COLO668 (cell line): Measurements from ENCODE around the gene MKRN2OS.
"Not testable (repeated sequence)": the region's sequence is repeated elsewhere in the genome, so short reads cannot be mapped to it uniquely, and the experiment has no call there.

Experiments used
- DNase-seq: peaks from one replicate; lab custom pipeline; 2025; ENCODE audit not compliant: unreplicated experiment; lab: John Stamatoyannopoulos, UW

The MKRN2OS gene

GRCh38 chr3:12562451-12562850, 17.2 kb upstream of the MKRN2OS start:
- DNase-seq, result no peak

- DNase-seq, result no peak
Measured at GRCh38 chr3:12561397-12561796, 16.1 kb upstream of the MKRN2OS start.

DNA sequence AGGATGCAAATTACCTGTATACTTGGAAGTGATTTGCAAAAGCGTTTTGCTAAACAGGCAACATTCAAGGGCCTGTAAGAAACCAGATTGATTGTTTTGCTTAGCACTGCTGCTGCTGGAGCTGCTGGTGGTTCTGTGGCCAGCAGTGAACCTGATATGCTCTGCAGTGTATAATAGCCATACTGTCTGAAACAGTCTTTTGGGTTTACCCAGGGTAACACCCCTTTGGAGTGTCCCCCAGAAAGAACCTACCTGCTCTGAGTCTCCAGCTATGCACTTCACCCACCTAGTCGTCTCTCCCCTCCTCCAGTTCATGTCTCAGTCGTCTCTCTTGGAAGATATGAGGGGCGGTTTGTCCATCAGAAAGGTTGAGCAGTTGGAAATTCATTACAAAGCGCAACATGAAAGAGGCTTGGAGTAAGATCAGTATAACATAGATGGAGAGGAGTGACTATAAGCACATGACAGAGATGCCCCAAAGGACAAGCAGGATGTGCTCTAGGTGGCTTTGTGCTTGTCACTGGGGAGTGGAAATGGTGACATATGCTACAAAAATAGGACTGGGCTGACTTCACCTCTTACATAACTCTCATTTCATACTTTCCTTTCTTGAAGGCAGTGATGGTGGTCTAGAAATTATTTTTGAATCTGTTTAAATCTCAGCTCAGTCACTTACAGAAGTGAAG, 15.3 kb upstream of the MKRN2OS start:
- no peak for DNase-seq

DNA sequence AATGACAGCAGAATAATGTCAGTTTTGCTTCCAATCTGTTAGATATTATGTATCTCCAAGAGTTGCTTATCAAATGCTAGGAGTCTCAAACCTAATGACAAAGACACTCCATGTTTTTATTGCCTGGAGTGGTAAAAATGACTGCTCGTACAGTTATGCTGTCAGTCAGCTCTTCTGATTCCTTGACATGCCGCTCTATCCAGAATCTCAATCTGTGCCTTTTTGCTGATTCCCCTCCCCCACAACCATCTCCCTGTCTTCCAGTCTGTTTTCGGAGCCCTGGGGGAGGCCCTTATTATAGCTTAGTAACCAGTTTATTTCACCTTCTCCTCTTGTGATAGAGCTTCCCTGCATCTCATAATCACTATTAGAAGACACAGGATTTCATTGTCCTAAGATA, 14.2 kb upstream of the MKRN2OS start:
- DNase-seq, result no peak

DNA sequence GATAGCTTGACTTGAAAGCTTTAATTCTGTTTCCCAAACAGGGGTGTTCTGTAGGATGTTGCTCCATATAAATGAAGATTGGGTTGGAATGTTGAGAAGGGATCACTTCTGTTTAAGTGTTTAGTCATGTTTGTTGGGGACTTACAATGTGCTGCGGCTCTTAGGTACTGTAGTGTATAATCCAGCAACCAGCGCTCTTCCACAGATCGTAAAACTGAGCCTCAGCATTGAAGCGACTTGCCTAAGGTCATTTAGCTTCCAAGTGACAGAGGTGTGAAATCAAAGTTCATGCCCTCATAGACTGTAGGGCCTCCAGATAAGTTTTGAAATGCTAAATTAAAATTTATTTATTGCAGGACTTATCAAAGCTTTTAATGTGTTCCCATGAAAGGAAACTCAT, 13.4 kb upstream of the MKRN2OS start:
- DNase-seq, result no peak

DNA sequence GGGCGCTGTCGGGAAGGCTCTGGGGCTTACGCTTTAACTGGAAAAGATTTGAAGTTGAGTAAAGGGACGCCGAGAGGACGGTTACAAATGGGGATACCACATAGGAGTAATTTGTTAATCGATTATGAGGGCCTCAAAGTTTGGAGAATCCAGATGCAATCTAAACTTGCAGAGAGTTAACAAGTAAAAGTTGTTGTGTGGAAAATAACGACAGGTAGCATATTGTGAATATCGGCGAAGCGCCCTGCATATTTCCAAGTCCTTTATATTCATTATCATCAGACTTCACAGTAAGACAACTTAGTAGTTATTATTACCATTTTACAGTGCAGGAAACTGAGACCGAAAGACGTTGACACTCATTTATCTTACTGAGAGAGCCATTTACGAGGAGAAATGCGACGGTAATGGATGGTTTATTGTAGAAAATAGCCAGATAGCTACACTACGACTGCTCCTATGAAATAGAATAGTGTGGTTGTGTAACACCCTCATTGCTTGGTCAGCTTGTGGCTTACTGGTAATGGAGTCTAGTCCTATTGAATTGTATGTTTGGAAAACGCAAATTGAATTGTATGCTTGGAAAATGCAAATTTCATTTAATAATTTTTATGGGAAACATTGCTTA, 12.3 kb upstream of the MKRN2OS start:
- no peak for DNase-seq

DNA sequence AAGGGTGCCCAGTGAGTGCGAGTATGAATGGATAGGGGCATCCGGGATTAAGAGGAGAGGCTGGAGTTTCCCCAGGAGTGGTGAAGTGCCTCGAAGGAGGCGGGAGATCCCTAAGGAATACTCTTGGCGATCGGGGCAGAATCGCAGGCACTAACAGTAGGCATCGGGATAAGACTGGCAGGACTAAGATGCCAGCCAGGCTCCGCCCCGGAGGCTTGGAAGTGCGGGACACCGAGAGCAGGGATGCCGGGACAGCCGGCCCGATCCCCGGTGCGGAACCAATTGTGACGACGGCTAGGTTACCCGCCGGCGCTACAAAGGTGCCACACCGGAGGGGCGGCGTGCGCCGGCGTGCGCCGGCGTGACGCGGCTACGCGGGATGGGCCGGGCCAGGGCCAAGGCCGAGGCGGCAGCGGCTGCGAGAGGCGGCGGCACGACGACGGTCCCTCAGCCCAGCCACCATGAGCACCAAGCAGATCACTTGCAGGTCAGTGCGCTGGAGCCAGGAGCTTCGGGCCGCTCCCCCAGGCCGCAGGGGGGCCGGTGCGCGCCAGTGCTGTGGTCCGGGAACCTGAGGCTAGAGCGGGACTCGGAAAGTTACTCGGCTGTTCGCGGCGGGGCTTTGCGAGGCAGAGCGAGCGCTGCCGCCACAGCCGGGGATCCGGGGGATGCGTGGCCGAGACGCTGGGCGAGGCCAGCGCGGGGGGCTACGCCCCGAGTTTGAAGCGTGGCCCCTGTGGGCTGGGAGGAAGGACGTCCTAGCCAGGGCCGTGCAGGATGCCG, 11.6 kb upstream of the MKRN2OS start, which contains the start of gene MKRN2:
TSS of gene MKRN2 (plus strand) at position 398 of the 783 bp plus-strand sequence. CDS start at position 462, 64 bp downstream.
- peak; percentile 86 for DNase-seq

GRCh38 chr3:12556314-12556689, 11.0 kb upstream of the MKRN2OS start:
- DNase-seq, result no peak

DNA sequence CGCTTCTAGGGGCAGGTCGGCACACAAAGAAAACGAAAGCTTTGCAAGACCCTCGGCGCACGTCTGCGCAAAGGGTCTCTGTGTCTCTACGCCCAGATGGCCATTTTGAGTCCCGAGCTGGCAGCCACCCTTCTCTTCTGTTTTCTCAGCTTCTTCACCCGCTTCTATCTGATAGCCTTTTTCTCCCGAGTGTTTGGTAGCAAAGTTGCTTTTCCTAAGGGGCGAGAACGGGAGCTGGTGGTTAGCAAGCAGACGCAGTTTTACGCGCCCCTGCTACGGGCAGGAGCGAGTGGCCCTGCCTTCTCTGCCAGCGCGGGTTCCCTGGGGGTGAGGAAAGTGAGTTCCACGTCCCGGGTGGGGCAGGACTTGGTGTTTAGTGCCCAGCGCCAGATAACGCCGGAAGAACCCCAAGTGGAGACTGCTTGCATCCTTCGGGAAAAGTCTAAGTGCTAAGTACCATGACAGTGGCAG, 8.7 kb upstream of the MKRN2OS start:
- peak; percentile 28 for DNase-seq

- no peak for DNase-seq
Measured at GRCh38 chr3:12549971-12550760, 4.9 kb upstream of the MKRN2OS start.

DNA sequence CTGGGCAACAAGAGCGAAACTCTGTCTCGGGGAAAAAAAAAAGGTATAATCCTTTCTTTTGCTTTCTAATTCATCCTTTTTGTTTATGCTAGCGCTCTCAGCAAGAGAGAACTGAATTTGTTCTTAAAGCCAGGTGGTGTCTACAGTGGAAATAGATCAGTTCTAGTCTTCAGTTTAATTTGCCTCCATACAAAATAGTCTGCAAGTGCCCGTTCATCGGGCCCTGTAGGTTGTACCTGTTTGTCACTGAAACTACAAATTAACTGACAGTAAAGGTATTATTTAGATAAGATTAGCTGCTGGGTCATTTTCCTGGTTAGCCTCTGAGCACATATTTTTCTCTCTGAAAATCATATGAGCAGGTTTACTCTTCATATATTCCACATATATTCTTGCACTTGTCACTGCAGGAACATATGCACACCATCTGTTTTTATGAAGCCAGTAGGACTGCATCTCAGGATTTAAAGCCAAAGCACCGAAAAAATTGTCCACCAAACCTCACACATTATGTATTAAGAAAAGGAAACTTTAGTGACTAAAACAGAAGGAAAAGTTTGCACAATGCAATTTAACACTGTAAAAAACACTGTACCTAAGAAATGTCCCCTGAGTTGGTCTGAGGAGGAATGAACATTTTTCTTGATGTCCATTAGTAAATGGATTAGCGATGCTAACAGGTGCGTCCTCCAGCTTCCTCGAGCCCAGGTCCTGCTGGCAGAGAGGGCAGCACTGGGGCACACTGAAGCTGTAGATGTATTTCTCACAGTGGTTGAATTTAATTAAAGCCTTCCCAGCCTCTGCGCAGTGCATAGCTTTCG, 437 bp downstream of the MKRN2OS start:
- no peak for DNase-seq

GRCh38 chr3:12543497-12543896, 1.8 kb downstream of the MKRN2OS start:
- not testable (repeated sequence) for DNase-seq

DNA sequence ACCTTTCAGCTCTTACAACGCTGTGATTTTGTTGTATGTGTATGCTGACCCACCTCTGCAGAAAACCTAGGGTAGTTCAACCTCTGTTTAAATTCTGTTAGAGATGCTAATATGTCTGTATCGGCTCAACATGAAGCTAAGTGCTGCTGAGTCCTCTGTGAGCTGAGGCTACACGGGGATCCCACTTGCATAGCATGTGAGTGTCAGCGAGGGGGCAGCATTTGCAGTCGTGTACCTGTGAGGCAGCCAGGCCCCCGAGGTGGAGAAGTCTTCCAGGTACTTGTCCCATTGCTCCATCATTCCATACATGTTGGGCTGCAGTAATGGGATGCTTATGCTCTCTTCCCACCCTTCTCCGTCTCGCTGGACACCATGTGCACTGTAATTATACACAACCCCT, 3.7 kb downstream of the MKRN2OS start:
- DNase-seq, result no peak

DNA sequence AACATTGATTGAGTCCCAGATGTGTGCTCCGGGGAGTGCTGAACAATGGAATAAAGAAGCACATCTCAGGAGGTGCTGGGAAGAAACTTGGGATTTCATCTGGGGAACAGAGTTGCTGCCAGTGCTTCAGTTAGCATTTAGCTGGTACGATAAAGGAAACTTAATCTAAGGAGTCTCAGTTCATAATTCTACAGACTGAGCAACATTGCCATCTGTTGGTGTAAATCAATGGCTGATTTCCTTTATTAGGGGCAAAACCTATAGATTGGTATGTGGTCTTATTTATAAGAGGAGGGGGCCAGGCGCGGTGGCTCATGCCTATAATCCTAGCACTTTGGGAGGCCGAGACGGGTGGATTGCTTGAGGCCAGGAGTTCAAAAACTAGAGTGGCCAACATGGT, 8.9 kb downstream of the MKRN2OS start:
- DNase-seq, result no peak

DNA sequence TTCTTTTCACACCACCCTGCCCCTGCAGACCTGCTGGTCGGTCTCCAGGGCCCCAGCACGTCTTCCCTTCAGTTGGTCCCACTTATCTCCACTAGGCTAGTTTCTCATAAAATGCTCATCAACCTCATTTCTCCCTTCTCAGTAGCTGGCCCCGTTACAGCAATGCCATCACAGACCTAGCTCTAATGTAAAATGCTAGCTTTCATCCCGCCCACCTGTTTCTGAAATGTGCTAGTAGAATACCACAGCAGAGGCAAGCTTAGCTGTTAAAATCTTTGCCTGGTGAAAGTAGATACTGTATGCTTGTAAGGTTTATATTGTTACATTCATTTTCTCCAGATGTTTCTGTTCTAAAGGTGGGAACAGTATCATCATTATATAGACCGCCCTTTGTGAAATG, 13.1 kb downstream of the MKRN2OS start:
- DNase-seq, result no peak

GRCh38 chr3:12527757-12528143, 17.5 kb downstream of the MKRN2OS start:
- no peak for DNase-seq

GRCh38 chr3:12522721-12523120, 22.6 kb downstream of the MKRN2OS start:
- no peak for DNase-seq

- DNase-seq, result no peak
Measured at GRCh38 chr3:12521010-12521409, 24.3 kb downstream of the MKRN2OS start.

DNA sequence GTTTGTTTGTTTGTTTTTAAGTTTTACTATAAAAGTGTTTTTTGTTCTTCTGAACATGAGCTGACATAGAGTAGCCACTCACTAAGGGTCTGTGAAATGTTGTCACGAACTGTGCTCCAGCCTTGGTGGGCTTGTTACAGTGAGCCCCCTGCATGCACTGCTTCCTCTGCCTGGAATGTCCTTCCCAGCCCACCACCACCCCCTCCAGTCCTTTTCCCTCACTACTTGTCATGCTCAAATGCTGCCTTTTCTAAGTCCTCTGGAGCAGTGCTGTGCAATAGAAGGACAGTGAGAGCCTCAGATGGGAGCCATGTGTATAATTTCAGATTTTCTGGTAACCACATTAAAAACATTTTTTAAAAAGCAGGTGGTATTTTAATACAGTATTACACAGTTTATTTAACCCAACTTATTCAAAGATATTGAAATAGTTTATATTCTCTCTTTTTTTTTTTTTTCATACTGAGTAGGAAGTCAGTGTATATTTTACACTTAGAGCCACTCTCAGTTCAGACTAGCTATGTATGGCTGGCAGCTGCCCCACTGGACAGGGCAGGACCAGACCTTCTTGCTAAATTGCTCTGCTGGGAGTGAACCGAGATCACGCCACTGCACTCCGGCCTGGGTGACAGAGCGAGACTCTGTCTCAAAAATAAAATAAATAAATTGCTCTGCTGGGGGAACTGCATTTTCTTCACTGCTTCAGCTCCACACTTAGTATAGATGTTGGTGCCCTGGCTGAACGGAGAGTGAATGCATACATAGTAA, 26.9 kb downstream of the MKRN2OS start:
- DNase-seq, result no peak

DNA sequence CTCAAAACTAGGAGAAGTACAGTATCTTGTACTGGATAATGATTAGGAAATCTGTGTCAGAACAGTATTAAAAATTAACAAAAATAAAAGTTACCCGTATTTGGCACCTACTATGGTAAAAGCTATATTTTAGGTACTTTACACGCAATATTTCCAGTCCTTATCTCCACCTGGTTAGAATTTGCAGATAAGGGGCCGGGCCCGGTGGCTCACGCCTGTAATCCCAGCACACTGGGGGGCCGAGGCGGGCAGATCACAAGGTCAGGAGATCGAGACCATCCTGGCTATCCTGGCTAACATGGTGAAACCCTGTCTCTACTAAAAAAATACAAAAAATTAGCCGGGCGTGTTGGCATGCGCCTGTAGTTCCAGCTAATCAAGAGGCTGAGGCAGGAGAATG, 28.4 kb downstream of the MKRN2OS start:
- no peak for DNase-seq
